K562 (cell line): Measurements from ENCODE around the gene AMIGO1. TPM values are rescaled to one million over a fixed set of nuclear protein-coding genes. Genes with fewer than 3 reads are reported as not detected.

Source experiments
- BHLHE40 ChIP-seq: IDR thresholded peaks from 2 replicates; pipeline ENCODE4 v1.6.1; 2011; ENCODE audit warnings: low read length, improper control_type of control experiment
- DACH1 ChIP-seq: fragments of 450-650 bp; IDR thresholded peaks from 2 replicates; pipeline ENCODE4 v1.6.1; 2018; ENCODE audit not compliant: partially characterized antibody
- KLF13 ChIP-seq: fragments of 450-650 bp; IDR thresholded peaks from 2 replicates; pipeline ENCODE4 v1.6.1; 2016; ENCODE audit warnings: missing genetic modification characterization, low read depth, mild to moderate bottlenecking, missing compliant biosample characterization, moderate library complexity, borderline replicate concordance
- RB1 ChIP-seq: fragments of 450-650 bp; IDR thresholded peaks from 2 replicates; pipeline ENCODE4 v1.6.1; 2017; ENCODE audit warnings: low read depth, mild to moderate bottlenecking
- SIN3B ChIP-seq: fragments of 450-650 bp; IDR thresholded peaks from 2 replicates; pipeline ENCODE4 v1.6.1; 2017; ENCODE audit warnings: low read depth, mild to moderate bottlenecking, moderate library complexity
- SMARCA5 ChIP-seq: fragments of 450-650 bp; IDR thresholded peaks from 2 replicates; pipeline ENCODE4 v1.6.1; 2016
- ZBTB7A ChIP-seq: IDR thresholded peaks from 2 replicates; pipeline ENCODE4 v1.6.1; 2011; ENCODE audit warnings: low read depth, mild to moderate bottlenecking, low read length, moderate library complexity, borderline replicate concordance; ENCODE audit not compliant: control insufficient read depth
- ZNF699 ChIP-seq: fragments of 250-450 bp; sonication (Bioruptor Pico); IDR thresholded peaks from 2 replicates; pipeline ENCODE4 v1.8.0; 2021; ENCODE audit warnings: mild to moderate bottlenecking, moderate library complexity; ENCODE audit not compliant: insufficient replicate concordance
- polyA plus RNA-seq, 8 experiments: library from polyadenylated mRNA; depleted of rRNA in 4 of 8; stranded (reverse) in 5 of 8; unstranded in 3 of 8; fragments of >200 nt; fragmentation: Nextera tagmentation in 2 of 8; fragmentation: Illumina TruSeq in 1 of 8; extraction: Ambion mirVana in 2 of 8; extraction: Trizol in 1 of 8; gene quantifications; 2 replicates each; pipeline versions ENCODE4 v1.2.1 to v1.2.3, GENCODE V29; 2011 to 2014; ENCODE audit warnings: inconsistent platforms in 1 of 8, missing spikeins in 1 of 8
- total RNA-seq, 7 experiments: library from RNA; depleted of rRNA in 6 of 7; stranded (reverse); fragments of >200 nt in 6 of 7; fragmentation: Illumina TruSeq in 2 of 7; extraction: Trizol in 2 of 7; gene quantifications; 2 replicates each; pipeline versions ENCODE4 v1.2.1 to v1.2.3, GENCODE V29; 2011 to 2021; ENCODE audit warnings: low replicate concordance in 1 of 7
- TF ChIP-seq, protein P1 (sequence below), 2 experiments: fragments of 450-650 bp in 1 of 2; sonication (generic) in 1 of 2; formaldehyde crosslinking in 1 of 2; IDR thresholded peaks; 2 replicates each; pipeline versions ENCODE4 v1.7.1 to v1.9.0; 2016 to 2022; ENCODE audit warnings: inconsistent platforms in 1 of 2, mild to moderate bottlenecking in 1 of 2, missing genetic modification reagents in 1 of 2
- TF ChIP-seq, protein P2 (sequence below): fragments of 450-650 bp; formaldehyde crosslinking; IDR thresholded peaks from 2 replicates; pipeline ENCODE4 v1.4.0; 2022; ENCODE audit warnings: missing genetic modification characterization
- TF ChIP-seq, protein P3 (sequence below): conservative IDR thresholded peaks from 2 replicates; pipeline ENCODE4 v1.6.1; 2011; ENCODE audit warnings: low read depth, mild to moderate bottlenecking, low read length; ENCODE audit not compliant: control insufficient read depth
- TF ChIP-seq, protein P4 (sequence below): fragments of 450-650 bp; formaldehyde crosslinking; conservative IDR thresholded peaks from 2 replicates; pipeline ENCODE4 v1.4.0; 2022; ENCODE audit warnings: mild to moderate bottlenecking, missing genetic modification characterization

AMIGO1 gene
- total and polyA plus RNA-seq, 9 of the 15 experiments (the other 6 are each of a cell fraction or from before 2014, with no cell fraction given), result 0.24 to 1.0 (median 0.54) TPM

DNA sequence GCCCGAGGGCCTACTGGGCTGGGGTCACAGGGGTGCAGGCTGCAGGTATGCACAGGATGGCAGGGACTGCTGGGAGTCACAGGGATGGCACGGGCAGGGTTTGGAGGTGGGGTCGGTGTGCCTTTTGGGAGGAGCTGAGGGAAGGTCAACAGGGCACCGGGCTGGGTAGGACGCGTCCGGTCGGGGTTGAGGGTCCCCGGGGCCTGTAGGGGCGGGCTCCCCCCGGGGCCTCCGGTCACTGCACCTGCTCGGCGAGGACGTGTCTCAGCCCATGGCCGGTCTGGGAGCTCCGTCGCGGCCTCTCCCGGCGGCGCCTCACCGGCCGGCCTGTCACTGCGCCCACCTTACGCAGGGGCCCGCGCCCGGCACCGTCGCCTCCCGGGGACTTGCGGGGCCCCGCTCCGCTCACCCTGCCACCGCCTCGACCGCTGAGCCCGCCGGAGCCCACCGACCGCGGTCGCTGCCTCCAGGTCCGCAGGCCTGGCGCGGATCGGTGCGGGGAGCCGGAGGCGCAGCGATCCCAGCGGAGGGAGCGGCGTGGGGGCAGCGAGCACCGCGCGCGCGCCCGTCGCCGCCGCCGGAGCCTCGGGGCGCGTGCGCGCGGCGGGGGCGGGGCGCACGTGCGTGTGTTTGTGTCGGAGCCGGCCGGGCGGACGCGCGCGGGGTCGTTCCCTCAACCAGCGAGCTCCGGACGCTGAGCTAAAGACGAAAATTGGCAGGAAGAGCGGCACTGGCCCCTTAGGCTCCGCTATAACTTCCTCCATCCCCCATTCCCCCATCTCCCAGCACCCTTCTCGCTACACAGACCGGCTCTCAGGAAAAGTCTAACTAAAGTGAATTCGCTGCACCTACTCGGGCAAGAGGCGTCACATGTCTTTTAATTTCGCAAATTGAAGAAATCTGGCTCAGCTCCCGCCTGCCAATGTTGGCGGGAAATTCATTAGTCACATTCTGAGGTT is at the start of gene AMIGO1 (continued):
- TF ChIP-seq, protein P1, sequence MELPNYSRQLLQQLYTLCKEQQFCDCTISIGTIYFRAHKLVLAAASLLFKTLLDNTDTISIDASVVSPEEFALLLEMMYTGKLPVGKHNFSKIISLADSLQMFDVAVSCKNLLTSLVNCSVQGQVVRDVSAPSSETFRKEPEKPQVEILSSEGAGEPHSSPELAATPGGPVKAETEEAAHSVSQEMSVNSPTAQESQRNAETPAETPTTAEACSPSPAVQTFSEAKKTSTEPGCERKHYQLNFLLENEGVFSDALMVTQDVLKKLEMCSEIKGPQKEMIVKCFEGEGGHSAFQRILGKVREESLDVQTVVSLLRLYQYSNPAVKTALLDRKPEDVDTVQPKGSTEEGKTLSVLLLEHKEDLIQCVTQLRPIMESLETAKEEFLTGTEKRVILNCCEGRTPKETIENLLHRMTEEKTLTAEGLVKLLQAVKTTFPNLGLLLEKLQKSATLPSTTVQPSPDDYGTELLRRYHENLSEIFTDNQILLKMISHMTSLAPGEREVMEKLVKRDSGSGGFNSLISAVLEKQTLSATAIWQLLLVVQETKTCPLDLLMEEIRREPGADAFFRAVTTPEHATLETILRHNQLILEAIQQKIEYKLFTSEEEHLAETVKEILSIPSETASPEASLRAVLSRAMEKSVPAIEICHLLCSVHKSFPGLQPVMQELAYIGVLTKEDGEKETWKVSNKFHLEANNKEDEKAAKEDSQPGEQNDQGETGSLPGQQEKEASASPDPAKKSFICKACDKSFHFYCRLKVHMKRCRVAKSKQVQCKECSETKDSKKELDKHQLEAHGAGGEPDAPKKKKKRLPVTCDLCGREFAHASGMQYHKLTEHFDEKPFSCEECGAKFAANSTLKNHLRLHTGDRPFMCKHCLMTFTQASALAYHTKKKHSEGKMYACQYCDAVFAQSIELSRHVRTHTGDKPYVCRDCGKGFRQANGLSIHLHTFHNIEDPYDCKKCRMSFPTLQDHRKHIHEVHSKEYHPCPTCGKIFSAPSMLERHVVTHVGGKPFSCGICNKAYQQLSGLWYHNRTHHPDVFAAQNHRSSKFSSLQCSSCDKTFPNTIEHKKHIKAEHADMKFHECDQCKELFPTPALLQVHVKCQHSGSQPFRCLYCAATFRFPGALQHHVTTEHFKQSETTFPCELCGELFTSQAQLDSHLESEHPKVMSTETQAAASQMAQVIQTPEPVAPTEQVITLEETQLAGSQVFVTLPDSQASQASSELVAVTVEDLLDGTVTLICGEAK (IDR thresholded peaks at IDR 0.05), result no peak
- TF ChIP-seq, protein P1 (CRISPR knock-in tag; IDR thresholded peaks at IDR 0.05), result no peak
- TF ChIP-seq BHLHE40, result peak; percentile 90
- no peak for TF ChIP-seq SMARCA5
- TF ChIP-seq, protein P2, sequence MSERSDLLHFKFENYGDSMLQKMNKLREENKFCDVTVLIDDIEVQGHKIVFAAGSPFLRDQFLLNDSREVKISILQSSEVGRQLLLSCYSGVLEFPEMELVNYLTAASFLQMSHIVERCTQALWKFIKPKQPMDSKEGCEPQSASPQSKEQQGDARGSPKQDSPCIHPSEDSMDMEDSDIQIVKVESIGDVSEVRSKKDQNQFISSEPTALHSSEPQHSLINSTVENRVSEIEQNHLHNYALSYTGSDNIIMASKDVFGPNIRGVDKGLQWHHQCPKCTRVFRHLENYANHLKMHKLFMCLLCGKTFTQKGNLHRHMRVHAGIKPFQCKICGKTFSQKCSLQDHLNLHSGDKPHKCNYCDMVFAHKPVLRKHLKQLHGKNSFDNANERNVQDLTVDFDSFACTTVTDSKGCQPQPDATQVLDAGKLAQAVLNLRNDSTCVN (CRISPR knock-in tag), result no peak
- TF ChIP-seq RB1, result peak; percentile 68
- TF ChIP-seq, protein P3, sequence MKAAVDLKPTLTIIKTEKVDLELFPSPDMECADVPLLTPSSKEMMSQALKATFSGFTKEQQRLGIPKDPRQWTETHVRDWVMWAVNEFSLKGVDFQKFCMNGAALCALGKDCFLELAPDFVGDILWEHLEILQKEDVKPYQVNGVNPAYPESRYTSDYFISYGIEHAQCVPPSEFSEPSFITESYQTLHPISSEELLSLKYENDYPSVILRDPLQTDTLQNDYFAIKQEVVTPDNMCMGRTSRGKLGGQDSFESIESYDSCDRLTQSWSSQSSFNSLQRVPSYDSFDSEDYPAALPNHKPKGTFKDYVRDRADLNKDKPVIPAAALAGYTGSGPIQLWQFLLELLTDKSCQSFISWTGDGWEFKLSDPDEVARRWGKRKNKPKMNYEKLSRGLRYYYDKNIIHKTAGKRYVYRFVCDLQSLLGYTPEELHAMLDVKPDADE, result 0 out of 2 replicates have a peak, but pooled peaks have one; percentile 22
- TF ChIP-seq ZBTB7A, result peak; percentile 24; the same call in 1 of the 2 replicates
- TF ChIP-seq, protein P4, sequence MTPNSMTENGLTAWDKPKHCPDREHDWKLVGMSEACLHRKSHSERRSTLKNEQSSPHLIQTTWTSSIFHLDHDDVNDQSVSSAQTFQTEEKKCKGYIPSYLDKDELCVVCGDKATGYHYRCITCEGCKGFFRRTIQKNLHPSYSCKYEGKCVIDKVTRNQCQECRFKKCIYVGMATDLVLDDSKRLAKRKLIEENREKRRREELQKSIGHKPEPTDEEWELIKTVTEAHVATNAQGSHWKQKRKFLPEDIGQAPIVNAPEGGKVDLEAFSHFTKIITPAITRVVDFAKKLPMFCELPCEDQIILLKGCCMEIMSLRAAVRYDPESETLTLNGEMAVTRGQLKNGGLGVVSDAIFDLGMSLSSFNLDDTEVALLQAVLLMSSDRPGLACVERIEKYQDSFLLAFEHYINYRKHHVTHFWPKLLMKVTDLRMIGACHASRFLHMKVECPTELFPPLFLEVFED (CRISPR knock-in tag), result no peak
- TF ChIP-seq KLF13 (tag), result 0 out of 2 replicates have a peak, but pooled peaks have one; percentile 43
- TF ChIP-seq DACH1, result no peak
- no peak for TF ChIP-seq ZNF699 (CRISPR knock-in tag)
- peak; percentile 56; the same call in 1 of the 2 replicates for TF ChIP-seq SIN3B
